ENCODE results near the gene FKBP11.

- no peak for TF ChIP-seq GATA2 (IDR thresholded peaks at IDR 0.05; ENCODE audit: low read depth, low read length)
- no peak for TF ChIP-seq GATA3 (IDR thresholded peaks at IDR 0.05; ENCODE audit: low read depth, low read length)
Observed at GRCh38 chr12:48969833-48970701, 44.8 kb upstream of the FKBP11 start.

Data from SH-SY5Y (cell line).